CD4-positive, alpha-beta T cell treated with Interleukin-12 subunit alpha and Interleukin-12 subunit beta, for 1 hour (primary cell): ENCODE measurements around the gene DBNDD2.

Experiments
- DNase-seq: peaks from one replicate; pipeline ENCODE4 v3.0.0-alpha.2; 2020

The DBNDD2 gene

DNA sequence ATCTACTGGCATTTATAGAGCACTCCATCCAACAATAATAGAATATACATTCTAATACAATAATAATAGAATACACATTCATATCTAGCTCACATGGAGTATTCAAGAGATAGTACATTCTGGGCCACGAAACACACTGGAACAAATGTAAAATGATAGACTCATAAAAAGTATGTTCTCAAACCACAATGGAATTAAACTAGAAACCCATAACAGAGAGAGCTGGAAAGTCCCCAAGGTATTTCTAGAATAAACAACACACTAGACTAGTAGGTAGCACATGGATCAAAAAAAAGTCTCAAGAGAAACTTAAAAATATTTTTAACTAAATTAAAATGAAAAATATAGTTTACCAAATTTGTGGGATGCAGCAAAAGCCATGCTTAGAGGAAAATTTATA, 20.8 kb upstream of the DBNDD2 start:
- no peak for DNase-seq

DNA sequence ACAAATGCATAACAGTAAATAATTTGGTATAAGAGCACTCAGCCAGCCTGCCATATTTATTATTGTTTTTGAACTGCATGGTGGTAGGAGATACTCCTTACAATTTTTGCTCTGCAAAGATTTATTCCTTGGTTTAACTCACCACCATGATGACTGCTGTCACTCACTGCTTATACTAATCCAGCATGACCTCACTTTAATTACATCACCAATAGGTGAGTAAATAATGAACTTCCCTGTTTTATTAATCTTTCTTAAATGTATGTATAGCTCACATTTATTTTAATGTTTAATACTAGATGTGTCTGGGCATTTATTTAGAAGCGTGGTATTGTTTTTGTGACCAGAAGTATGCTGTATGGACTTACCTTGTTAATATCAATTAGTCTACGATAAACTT, 17.2 kb upstream of the DBNDD2 start:
- no peak for DNase-seq

GRCh38 chr20:45391559-45391958, 16.5 kb upstream of the DBNDD2 start:
- DNase-seq: no peak

DNA sequence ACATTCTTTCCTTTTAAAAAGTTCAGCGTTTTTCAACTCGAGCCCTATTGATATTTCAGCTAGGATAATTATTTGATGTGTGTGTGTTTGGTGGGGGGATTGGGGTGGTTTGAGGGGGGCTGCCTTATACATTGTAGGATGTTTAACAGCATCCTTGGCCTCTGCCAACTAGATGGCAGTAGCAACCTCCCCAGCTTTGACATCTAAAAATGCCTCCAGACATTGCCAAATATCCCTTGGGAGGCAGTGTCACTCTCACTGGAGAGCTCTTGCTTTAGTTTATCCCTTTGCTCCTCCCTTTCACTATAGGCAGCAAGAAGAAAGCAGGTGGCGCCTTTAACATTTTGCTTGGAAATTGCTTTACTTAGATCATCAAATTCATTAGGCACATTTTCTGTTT, 15.4 kb upstream of the DBNDD2 start:
- DNase-seq: no peak

DNA sequence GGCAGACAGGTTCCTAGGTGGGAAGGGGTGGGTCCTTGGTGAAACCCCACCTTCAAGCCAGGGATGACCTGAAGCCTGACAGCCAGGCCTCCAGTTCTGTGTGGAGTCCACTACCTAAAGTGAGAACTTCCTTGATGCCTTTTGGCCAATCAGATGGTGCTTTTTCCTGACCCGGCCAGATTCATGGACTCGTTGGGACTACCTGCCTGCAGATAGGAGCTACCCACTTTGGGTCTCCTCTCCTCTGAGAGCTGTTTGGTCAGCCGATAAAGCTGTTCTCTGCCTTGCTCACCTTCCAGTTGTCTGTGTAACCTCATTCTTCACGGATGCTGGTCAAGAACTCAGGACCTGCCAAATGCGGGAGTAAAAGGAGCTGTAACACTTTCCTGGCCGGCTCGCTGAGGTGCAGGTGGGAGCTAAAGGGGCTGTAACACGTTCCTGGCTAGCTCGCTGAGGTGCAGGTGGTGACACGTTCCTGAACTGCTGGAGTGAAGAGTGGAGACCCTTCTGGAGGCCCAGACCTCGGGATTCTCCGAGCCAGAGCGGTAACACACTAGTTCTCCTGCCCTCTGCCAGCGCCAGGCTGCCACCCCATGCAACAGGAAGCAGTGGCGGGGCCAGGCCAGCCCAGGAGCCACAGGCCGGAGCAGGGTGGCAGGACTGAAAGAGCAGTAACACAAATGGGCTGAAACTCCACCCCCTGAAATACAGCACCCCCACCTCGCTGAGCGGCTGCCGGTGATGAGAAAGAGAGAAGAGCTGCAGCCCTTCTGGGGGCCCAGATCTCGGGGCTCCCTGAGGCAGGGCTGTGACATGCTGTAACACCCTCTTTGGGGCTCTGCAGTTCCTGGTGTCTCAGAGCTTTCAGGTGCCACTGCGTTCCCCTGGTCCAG, 13.6 kb upstream of the DBNDD2 start:
- DNase-seq: no peak

GRCh38 chr20:45395114-45395415, 13.0 kb upstream of the DBNDD2 start:
- DNase-seq: no peak

- no peak for DNase-seq
Measured at GRCh38 chr20:45399018-45399417, 9.1 kb upstream of the DBNDD2 start.

DNA sequence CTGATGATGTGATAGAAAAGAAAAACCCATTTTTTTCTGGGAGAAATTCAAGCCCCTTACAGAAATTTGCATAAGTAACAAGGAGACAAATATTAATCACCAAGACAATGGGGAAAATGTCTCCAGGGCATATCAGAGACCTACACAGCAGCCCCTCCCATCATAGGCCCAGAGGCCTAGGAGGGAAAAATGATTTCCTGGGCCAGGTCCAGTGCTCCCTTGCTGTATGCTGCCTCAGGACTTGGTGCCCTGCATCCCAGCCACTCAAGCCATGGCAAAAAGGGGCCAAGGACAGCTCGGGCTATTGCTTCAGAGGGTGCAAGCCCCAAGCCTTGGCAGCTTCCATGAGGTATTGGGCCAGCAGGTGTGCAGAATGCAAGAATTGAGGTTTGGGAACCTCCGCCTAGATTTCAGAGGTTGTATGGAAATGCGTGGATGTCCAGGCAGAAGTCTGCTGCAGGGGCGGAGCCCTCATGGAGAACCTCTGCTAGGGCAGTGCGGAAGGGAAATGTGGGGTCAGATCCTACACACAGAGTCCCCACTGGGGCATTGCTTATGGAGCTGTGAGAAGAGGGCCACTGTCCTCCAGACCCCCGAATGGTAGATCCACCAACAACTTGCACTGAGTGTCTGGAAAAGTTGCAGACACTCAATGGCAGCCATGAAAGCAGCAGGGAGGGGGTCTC, 7.6 kb upstream of the DBNDD2 start:
- DNase-seq: no peak

DNA sequence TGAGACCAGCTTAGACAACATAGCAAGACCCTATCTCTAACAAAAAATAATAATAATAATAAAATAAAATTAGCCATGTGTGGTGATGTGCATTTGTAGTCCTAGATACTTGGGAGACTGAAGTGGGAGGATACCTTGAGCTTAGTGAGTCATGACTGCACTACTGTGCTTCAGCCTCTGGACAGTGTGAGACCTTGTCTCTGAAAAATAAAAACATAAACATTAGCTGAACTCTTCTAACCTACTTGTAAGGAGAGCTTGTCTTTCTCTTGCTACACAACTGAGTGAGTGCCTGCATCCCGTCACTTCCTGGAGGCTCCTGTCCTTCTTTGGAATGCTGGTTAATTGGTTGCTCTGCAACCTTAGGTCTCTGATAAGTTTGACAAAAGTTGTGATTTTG, 5.1 kb upstream of the DBNDD2 start:
- DNase-seq: no peak

GRCh38 chr20:45404438-45404837, 3.7 kb upstream of the DBNDD2 start:
- DNase-seq: no peak

GRCh38 chr20:45405571-45406259, 2.4 kb upstream of the DBNDD2 start:
- no peak for DNase-seq

- peak; percentile 46 for DNase-seq
Measured at GRCh38 chr20:45406260-45407066, 1.6 kb upstream of the DBNDD2 start.

DNA sequence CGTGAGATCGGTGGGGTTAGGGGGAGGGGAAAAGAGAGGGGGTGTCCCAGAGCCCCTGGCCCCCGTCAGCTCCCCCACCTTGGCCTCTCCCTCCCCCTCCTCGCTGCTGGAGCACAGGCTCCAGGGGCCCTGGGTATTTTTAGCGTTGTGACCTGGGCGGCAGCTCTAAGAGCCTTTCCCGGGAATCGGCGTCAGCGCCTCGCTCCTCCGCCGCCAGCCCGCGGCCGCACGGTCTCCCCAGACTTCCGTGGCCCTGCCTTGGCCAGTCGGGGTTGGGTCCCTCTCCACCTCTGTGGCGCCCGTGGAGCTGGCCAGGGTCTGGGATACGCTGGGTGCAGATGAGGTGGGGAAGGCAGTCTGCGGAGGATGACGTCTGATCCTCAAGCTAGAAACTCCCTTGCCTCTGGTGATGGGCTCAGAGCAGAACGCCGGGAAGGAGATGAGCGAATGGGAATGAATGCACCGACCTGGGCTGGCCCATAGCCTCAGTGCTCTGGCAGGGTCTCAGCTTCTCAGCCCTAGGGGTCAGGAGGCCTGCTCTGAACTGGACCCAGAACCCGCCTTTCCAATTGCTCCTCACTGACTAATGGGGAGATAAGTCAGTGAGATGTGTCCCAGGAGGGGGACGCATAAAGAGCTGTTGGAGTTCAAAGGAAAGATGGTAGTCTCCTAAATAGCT, 883 bp upstream of the DBNDD2 start:
- DNase-seq: no peak

- no peak for DNase-seq
Measured at GRCh38 chr20:45408646-45409213, 641 bp downstream of the DBNDD2 start.

- no peak for DNase-seq
Measured at GRCh38 chr20:45409521-45410272, 1.6 kb downstream of the DBNDD2 start.

- DNase-seq: no peak
Measured at GRCh38 chr20:45410887-45411286, 2.8 kb downstream of the DBNDD2 start.

DNA sequence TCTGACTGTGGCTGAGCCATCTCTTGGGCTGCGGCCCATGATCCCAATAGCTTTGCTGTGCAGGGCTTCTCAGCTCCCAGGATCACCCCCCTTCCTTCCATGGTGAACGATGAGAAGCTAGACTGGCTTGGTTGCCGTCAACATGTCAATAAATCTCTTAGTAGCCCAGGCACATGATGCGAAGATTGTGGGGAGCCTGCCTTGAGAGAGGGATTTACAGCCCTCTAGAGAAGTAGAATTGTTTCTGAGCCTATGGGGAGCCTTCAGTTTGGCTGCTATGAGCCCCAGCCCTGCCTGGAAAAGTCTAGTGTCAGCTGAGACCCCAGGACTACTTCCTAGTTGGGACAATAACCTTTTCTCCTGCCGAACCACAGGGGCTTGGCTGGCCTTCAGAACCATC, 4.6 kb downstream of the DBNDD2 start:
- DNase-seq: no peak

- no peak for DNase-seq
Measured at GRCh38 chr20:45413479-45413878, 5.4 kb downstream of the DBNDD2 start.

- DNase-seq: peak; percentile 91
Measured at GRCh38 chr20:45415822-45416637, 7.9 kb downstream of the DBNDD2 start, which contains the start of gene PIGT. Gene PIGT (plus strand): TSS chr20:45416141. CDS start chr20:45416157, 16 bp downstream.

- no peak for DNase-seq
Measured at GRCh38 chr20:45416917-45417316, 8.8 kb downstream of the DBNDD2 start.
